Activated T-helper 2 cell treated with anti-CD3 and anti-CD28 coated beads, Interferon-gamma antibody, Interleukin-2, Interleukin-4, amounts not matched to agents 10 μg/mL and 5 μg/mL and 100 μg/mL, durations not matched to agents 14 hours and 24 hours and 36 hours (primary cell): Measurements from ENCODE around the gene ACLY. TPM values are rescaled to one million over a fixed set of nuclear protein-coding genes. Genes with fewer than 3 reads are reported as not detected.
"Not testable (repeated sequence)": the region's sequence is repeated elsewhere in the genome, so short reads cannot be mapped to it uniquely, and the experiment has no call there.

Experiments
- DNase-seq: peaks from one replicate; pipeline ENCODE4 v3.0.0; 2021; ENCODE audit warnings: low spot score
- H3K27ac Mint-ChIP-seq: one replicate; pipeline ENCODE4 v1.8.0; 2021; ENCODE audit warnings: mixed read lengths
- H3K27me3 Mint-ChIP-seq: one replicate; pipeline ENCODE4 v1.8.0; 2021; ENCODE audit warnings: low read depth, mixed read lengths
- H3K36me3 Mint-ChIP-seq: one replicate; pipeline ENCODE4 v1.8.0; 2021; ENCODE audit warnings: low read depth, mixed read lengths
- H3K4me1 Mint-ChIP-seq: one replicate; pipeline ENCODE4 v1.8.0; 2021; ENCODE audit warnings: low read depth, mixed read lengths
- H3K4me3 Mint-ChIP-seq: one replicate; pipeline ENCODE4 v1.8.0; 2021; ENCODE audit warnings: low read depth, mild to moderate bottlenecking, moderate library complexity, mixed read lengths
- H3K9me3 Mint-ChIP-seq: one replicate; pipeline ENCODE4 v1.8.0; 2021; ENCODE audit warnings: mixed read lengths
- intact Hi-C: fragments of 100-400 bp; cut with micrococcal nuclease; formaldehyde crosslinking; loops from one replicate; pipeline ENCODE4 v1.15.1; 2023
- total RNA-seq: library from RNA; stranded (reverse); gene quantifications from 2 replicates; pipeline ENCODE4 v1.2.3, GENCODE V29; 2022

The ACLY gene
- total RNA-seq, 1 donor from 2014 or later = 223 TPM

DNA sequence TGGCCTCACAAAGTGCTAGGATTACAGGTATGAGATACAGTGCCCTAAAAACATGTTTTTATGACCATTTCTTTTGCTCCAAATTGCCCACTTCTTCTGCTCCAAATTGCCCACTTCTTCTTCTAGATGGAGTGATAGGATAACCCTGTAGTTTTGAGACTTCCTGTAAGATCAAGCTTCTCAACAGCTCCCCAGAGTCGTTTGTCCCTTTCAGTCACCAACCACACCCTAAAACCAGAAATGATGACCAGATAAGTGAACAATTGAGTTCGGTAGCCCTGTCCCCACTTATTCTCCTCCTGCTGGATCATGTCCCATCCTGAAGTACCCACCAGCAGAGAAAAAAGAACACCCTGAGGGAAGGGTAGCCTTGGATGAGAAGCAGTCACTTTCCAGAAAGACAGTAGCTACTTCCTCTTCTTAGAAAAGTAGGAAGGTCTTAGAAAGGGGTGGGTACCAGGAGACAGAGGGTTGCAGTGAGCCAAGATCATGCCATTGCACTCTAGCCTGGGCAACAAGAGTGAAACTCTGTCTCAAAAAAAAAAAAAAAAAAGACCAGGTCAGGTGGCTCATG lies 14.2 kb upstream of the ACLY start:
- H3K4me3 Mint-ChIP-seq = peak overlapping the region; percentile 45
- H3K4me1 Mint-ChIP-seq = peaks cover 37% of the 10 kb centered on the region
- intact Hi-C loops = loop anchor here (5.0 kb wide), 1 partner anchor 66 kb away; the partner anchor contains the start of gene KLHL11
- H3K27me3 Mint-ChIP-seq = no peaks in the 10 kb centered on the region
- H3K36me3 Mint-ChIP-seq = no peaks in the 10 kb centered on the region
- DNase-seq = no peak
- H3K27ac Mint-ChIP-seq = peak overlapping the region; percentile 77
- no peaks in the 10 kb centered on the region for H3K9me3 Mint-ChIP-seq

DNA sequence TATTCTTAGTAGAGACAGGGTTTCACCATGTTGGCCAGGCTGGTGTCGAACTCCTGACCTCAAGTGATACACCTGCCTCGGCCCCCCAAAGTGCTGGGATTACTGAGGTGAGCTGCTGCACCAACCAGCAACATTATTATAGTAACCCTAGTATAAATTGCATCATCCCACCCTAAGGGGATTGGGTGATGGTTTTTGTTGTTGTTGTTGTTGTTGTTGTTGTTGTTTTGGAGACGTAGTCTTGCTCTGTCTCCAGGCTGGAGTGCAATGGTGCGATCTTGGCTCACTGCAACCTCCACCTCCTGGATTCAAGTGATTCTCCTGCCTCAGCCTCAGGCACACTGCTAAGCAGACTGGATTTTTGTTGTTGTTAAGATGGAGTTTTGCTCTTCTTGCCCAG lies 13.0 kb upstream of the ACLY start:
- Mint-ChIP-seq H3K4me3 (peak overlapping the region; percentile 19), H3K4me1 (peaks cover 39% of the 10 kb centered on the region)
- not testable (repeated sequence) for H3K36me3 Mint-ChIP-seq, H3K27me3 Mint-ChIP-seq, H3K9me3 Mint-ChIP-seq, H3K27ac Mint-ChIP-seq, DNase-seq
- intact Hi-C loops = loop anchor here (2.0 to 5.0 kb wide), 2 partner anchors 33 to 64 kb away; partner anchors contain the start of gene KLHL11

DNA sequence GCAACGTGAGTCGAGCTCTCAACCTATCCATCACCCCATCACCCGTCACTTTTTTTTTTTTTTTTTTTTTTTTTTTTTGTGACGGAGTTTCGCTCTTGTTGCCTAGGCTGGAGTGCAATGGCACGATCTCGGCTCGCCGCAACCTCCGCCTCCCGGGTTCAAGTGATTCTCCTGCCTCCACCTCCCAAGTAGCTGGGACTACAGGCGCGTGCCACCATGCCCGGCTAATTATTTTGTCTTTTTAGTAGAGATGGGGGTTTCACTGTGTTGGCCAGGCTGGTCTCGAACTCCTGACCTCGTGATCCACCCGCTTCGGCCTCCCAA lies 12.0 kb upstream of the ACLY start:
- not testable (repeated sequence) for H3K9me3 Mint-ChIP-seq, H3K36me3 Mint-ChIP-seq, DNase-seq, H3K27me3 Mint-ChIP-seq
- Mint-ChIP-seq H3K4me1 (peaks cover 41% of the 10 kb centered on the region), H3K4me3 (peak overlapping the region; percentile 95), H3K27ac (peak overlapping the region; percentile 95)
- intact Hi-C loops = loop anchor here (1.0 to 5.0 kb wide), 3 partner anchors 11 to 63 kb away; partner anchors contain the start of gene KLHL11

DNA sequence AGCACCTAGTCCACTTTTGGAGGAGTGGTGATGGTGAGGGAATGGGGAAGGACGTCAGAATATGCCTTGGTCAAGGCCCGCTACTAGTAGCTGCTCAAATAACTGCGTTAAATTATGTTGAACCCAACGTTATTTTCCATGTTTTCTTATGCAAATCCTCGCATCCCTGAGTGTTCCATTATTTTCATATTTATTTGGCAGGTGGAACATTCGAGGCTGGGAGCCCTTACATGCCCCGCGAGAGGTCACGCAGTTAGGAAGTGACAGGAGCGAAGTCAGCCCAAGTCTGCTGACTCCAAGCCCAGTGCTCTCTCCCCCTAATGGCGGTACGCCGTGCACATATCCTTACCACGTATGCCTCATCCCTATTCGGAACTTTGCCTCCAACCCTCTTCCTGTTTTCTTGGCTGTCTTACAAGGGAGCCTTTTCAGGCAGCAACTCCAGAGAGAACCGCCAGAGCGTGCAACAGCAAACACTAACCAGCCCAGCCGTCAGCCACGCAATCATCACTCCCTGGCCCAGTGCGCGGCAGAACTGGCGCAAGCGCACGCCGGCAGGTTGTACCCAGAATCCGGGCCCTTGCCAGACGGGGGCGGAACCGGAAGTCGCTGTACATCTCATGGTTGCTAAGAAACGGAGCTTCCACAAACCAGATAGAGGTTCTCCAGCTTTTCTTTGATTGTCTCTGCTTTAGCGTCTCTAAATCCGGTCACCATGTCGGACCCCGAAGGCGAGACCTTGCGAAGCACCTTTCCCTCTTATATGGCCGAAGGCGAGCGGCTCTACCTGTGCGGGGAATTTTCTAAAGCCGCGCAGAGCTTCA lies 11.5 kb upstream of the ACLY start, which contains the start of gene ODAD4:
TSS of gene ODAD4 (plus strand) at position 609 of the 824 bp plus-strand sequence. CDS start at position 716, 107 bp downstream.
- H3K27me3 Mint-ChIP-seq = no peaks in the 10 kb centered on the region
- peak within 1 kb of the TSS; percentile 95 for H3K27ac Mint-ChIP-seq
- DNase-seq = peak; percentile 96
- peak within 1 kb of the TSS; percentile 95 for H3K4me3 Mint-ChIP-seq
- H3K9me3 Mint-ChIP-seq = no peaks in the 10 kb centered on the region
- H3K4me1 Mint-ChIP-seq = peaks cover 42% of the 10 kb centered on the region
- intact Hi-C loops = loop anchor here (1.0 to 5.0 kb wide), 3 partner anchors 11 to 63 kb away; partner anchors contain the start of gene KLHL11
- no peaks in the 10 kb centered on the region for H3K36me3 Mint-ChIP-seq

DNA sequence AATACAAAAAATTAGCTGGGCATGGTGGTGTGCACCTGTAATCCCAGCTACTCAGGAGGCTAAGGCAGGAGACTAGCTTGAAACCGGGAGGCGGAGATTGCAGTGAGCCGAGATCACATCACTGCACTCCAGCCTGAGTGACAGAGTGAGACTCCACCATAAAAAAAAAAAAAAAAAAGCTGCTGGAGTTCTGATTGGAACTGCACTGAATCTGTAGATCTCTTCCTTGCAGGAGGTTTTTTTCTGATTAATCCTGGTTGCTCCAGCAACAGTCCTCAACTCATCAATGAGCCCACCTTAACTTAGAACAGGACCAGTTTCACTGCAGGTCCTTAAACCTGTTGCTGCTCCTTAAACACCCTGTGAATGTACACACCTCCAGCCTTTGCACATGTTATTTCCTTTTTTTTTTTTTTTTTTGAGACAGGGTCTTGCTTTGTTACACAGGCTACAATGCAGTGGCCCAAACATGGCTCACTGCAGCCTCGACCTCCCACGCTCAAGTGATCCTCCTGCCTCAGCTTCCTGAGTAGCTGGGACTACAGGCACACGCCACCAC lies 10.0 kb upstream of the ACLY start:
- Mint-ChIP-seq H3K27ac (peak overlapping the region; percentile 95), H3K9me3 (no peaks in the 10 kb centered on the region), H3K4me1 (peaks cover 39% of the 10 kb centered on the region), H3K27me3 (no peaks in the 10 kb centered on the region), H3K36me3 (no peaks in the 10 kb centered on the region), H3K4me3 (peak overlapping the region; percentile 95)
- DNase-seq = no peak
- intact Hi-C loops = no loop called here

DNA sequence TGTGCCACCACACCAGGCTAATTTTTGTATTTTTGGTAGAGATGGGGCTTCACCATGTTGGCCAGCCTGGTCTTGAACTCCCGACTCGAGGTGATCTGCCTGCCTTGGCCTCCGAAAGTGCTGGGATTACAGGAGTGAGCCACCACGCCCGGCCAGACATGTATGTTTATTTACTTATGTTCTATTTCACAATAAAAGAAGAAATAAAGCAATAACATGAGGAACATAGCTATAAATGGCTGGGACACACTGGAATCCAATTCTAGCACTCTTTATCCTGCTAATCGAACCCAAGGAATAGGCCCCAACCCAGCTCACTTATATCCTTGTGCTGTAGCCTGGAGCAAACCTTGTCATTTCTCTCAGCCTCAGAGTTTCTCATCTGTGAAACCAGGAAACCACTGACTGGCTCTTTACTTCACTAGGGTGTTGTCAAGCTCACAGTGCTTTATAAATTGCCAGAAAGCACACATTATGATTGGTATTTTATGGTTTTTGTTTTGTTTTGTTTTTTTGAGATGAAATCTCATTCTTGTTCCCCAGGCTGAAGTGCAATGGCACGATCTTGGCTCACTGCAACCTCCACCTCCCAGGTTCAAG lies 7.3 kb upstream of the ACLY start:
- DNase-seq = no peak
- H3K4me1 Mint-ChIP-seq = peaks cover 24% of the 10 kb centered on the region
- intact Hi-C loops = no loop called here
- H3K36me3 Mint-ChIP-seq = no peaks in the 10 kb centered on the region
- H3K27ac Mint-ChIP-seq = no peak overlapping the region
- H3K4me3 Mint-ChIP-seq = no peak overlapping the region
- H3K27me3 Mint-ChIP-seq = no peaks in the 10 kb centered on the region
- no peaks in the 10 kb centered on the region for H3K9me3 Mint-ChIP-seq

DNA sequence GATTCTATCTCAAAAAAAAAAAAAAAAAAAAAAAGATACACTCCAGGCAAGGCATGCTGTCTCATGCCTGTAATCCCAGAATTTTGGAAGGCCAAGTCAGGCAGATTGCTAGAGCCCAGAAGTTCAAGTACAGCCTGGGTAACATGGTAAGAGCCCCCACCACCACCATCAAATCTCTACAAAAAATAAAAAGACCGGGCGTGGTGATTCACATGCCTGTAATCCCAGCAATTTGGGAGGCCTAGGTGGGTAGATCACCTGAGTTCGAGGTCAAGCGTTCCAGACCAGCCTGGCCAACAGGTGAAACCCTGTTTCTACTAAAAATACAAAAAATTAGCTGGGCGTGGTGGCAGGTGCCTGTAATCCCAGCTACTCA lies 1.8 kb upstream of the ACLY start:
- Mint-ChIP-seq H3K4me3 (no peak overlapping the region), H3K27me3 (no peaks in the 10 kb centered on the region), H3K9me3 (no peaks in the 10 kb centered on the region), H3K4me1 (peaks cover 21% of the 10 kb centered on the region), H3K27ac (no peak overlapping the region), H3K36me3 (peaks cover 15% of the 10 kb centered on the region)
- no peak for DNase-seq
- intact Hi-C loops = no loop called here

DNA sequence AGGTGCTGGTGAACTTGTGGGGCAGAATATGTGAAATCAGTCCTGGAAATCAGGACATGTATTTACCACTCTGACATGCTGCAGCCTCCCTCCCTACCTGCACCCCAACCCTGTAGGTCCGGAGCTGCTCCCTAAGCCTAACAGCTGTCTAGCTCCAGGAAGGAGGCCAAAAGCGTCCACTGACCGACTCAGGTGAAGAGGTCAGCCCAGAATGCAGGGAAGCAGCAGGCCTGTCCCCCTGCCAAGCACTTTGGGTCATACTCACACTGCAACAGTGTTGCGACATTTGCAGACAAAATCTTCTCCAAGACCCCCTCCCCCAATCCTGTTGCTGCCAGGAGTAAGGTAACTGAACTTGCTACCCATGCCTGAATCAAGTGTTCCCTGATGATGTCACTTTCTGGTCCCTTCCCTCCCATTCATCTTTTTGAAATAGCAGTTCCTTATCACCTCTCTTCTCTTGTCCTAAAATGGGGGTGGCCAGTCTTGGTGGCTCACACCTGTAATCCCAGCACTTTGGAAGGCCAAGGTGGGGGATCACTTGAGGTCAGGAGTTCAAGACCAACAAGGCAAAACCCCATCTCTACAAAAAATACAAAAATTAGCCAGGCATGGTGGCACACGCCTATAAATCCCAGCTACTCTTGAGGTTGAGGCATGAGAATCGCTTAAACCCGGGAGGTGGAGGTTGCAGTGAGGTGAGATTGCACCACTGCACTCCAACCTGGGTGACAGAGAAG lies 1.3 kb upstream of the ACLY start:
- H3K27me3 Mint-ChIP-seq = no peaks in the 10 kb centered on the region
- intact Hi-C loops = loop anchor here (1.0 to 2.0 kb wide), 2 partner anchors 10 to 55 kb away; partner anchors contain the start of genes KLHL11 and ODAD4
- peak overlapping the region; percentile 23 for H3K4me3 Mint-ChIP-seq
- peaks cover 18% of the 10 kb centered on the region for H3K36me3 Mint-ChIP-seq
- H3K9me3 Mint-ChIP-seq = no peaks in the 10 kb centered on the region
- peak overlapping the region; percentile 20 for H3K27ac Mint-ChIP-seq
- peaks cover 24% of the 10 kb centered on the region for H3K4me1 Mint-ChIP-seq
- DNase-seq = no peak

DNA sequence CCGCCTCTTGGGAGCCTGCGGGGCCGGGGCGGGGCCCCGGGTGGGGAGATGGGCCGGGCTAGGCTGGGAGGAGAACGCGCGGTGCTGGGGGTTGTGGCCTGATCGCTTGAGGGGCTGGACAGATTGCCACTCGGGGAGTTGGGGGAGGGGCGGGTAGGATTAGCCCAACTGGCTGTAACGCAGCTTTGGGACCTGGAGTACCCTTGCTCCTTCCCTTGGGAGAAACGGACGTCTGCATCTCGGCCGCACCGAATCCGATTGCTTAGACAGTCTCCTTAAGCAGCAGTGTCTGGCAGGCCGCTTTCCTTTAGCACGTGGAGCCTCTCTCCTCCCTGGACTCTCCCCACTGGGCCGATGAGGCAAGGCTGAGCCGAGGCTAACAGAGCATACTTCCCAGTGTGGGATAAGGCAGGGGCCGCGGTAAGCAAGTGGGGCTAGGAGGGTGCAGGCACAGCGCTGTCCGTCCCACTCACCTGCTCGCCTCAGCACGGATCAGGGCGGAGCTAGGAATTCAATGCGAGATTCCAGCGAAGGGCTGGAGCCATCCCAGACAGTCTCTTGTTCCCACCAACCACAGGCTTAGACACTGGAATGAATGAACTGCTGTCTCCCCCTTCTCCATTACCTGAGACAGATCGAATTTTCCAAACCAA lies 540 bp upstream of the ACLY start:
- H3K4me1 Mint-ChIP-seq = peaks cover 30% of the 10 kb centered on the region
- no peaks in the 10 kb centered on the region for H3K9me3 Mint-ChIP-seq
- H3K27ac Mint-ChIP-seq = peak overlapping the region; percentile 89
- H3K36me3 Mint-ChIP-seq = peaks cover 24% of the 10 kb centered on the region
- peak overlapping the region; percentile 95 for H3K4me3 Mint-ChIP-seq
- intact Hi-C loops = loop anchor here (1.0 to 2.0 kb wide), 2 partner anchors 11 to 54 kb away; partner anchors contain the start of genes KLHL11 and ODAD4
- no peak for DNase-seq
- no peaks in the 10 kb centered on the region for H3K27me3 Mint-ChIP-seq

DNA sequence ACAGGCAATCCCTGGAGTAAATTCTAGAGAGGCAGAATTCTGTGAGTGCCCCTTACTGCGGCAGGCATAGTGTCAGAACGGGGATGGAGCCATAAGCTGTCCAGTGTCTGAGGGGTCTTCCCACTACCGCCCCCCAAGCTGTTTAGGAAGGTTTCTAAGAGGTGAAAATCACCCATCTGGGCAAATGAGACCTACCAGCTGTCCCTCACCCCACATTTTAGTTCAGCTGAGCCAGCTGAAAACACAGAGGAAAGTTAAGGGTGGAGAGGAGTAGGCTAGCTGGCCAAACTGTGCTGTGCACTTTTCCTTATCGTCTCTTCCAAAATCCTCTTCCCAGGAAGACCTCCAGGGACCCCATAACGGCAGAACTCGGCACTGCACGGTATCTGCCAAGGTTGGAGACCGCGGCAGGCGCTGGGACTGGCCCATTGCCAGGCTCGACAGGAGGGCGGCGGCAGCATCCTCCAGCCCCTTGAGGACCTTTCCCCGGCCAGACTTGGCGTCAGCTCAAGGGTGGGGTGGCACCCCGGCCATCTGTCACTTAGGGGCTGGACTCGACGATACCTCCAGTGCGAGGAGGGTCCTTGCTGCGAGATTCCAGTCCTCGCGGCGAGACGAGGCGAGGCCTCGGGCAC lies 955 bp downstream of the ACLY start:
- Mint-ChIP-seq H3K4me3 (peak overlapping the region; percentile 95), H3K9me3 (no peaks in the 10 kb centered on the region), H3K27ac (peak overlapping the region; percentile 89), H3K4me1 (peaks cover 40% of the 10 kb centered on the region), H3K36me3 (peaks cover 33% of the 10 kb centered on the region), H3K27me3 (no peaks in the 10 kb centered on the region)
- no peak for DNase-seq
- intact Hi-C loops = loop anchor here (2.0 kb wide), 1 partner anchor 53 kb away; the partner anchor contains the start of gene KLHL11

DNA sequence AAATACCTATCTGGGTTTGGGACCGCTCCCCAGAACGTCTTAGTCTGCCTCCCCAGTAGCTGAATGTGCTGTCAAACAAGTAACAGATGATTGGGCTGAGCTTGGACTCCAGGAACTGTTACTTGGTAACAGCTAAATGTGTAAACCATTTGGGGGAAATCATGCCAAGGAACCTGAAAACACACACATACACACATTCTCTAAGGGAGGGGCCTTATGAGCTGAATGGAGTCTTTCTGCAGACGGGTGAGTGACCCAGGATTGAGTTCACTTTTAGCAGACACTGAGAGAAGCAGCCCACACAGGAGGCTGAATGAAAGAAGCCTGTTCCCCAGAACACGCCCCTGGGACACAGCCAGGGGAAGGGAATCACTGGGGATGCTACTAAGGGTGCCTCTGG lies 1.6 kb downstream of the ACLY start:
- Mint-ChIP-seq H3K4me1 (peaks cover 42% of the 10 kb centered on the region), H3K27me3 (no peaks in the 10 kb centered on the region), H3K9me3 (no peaks in the 10 kb centered on the region), H3K36me3 (peaks cover 39% of the 10 kb centered on the region), H3K27ac (peak overlapping the region; percentile 89), H3K4me3 (peak overlapping the region; percentile 95)
- intact Hi-C loops = no loop called here
- DNase-seq = no peak
